Activated CD8-positive, alpha-beta memory T cell treated with anti-CD3 and anti-CD28 coated beads for 1 hour (primary cell): ENCODE measurements around the gene CXXC5.

ENCODE experiments used
- DNase-seq, 2 donors: peaks; one replicate each; pipeline ENCODE4 v3.0.0-alpha.2; 2020; ENCODE audit warnings: low read depth in 1 of 2; ENCODE audit errors: extremely low read depth in 1 of 2

Gene CXXC5

GRCh38 chr5:139678751-139679750 is 30.9 kb downstream of the CXXC5 start:
- DNase-seq, result no peak

GRCh38 chr5:139680368-139681111 is 32.4 kb downstream of the CXXC5 start:
- DNase-seq, result no peak

GRCh38 chr5:139681112-139681458 is 32.9 kb downstream of the CXXC5 start:
- no peak for DNase-seq

- no peak for DNase-seq
These were observed 33.3 kb downstream of the CXXC5 start for GRCh38 chr5:139681466-139681865.

GRCh38 chr5:139682016-139682975 is 34.1 kb downstream of the CXXC5 start:
- DNase-seq, result no peak

GRCh38 chr5:139683295-139684271 is 35.4 kb downstream of the CXXC5 start:
- DNase-seq, result no peak

GRCh38 chr5:139684350-139684880 is 36.3 kb downstream of the CXXC5 start:
- no peak for DNase-seq

- DNase-seq, result no peak
These were observed 37.0 kb downstream of the CXXC5 start for GRCh38 chr5:139684881-139685749.

- DNase-seq, result no peak
These were observed 37.7 kb downstream of the CXXC5 start for GRCh38 chr5:139685886-139686285.

- DNase-seq, result no peak
These were observed 38.2 kb downstream of the CXXC5 start for GRCh38 chr5:139686356-139686705.

- no peak for DNase-seq
These were observed 38.7 kb downstream of the CXXC5 start for GRCh38 chr5:139686706-139687441.

- no peak for DNase-seq
These were observed 39.5 kb downstream of the CXXC5 start for GRCh38 chr5:139687656-139688055.

- no peak for DNase-seq
These were observed 40.0 kb downstream of the CXXC5 start for GRCh38 chr5:139688088-139688702.

- no peak for DNase-seq
These were observed 40.7 kb downstream of the CXXC5 start for GRCh38 chr5:139688751-139689372.

GRCh38 chr5:139689631-139690063 is 41.5 kb downstream of the CXXC5 start:
- DNase-seq, result no peak

GRCh38 chr5:139690064-139690802 is 42.1 kb downstream of the CXXC5 start:
- no peak for DNase-seq
